GM12864 (cell line): ENCODE data around the gene VGLL1.

Source experiments
- DNase-seq: peaks from one replicate; pipeline ENCODE4 v3.0.0-alpha.2; 2011; ENCODE audit warnings: low read depth
- H3K4me3 ChIP-seq: 2 replicates; pipeline ENCODE4 v1.5.1; 2011; ENCODE audit warnings: mild to moderate bottlenecking, low read depth, low read length, control low read depth
- TF ChIP-seq, protein P1 (sequence below): IDR thresholded peaks from 2 replicates; pipeline ENCODE4 v1.5.1; 2011; ENCODE audit warnings: low read depth, mild to moderate bottlenecking, moderate library complexity, low read length, control low read depth, inconsistent platforms; ENCODE audit errors: missing control alignments

VGLL1 gene

DNA sequence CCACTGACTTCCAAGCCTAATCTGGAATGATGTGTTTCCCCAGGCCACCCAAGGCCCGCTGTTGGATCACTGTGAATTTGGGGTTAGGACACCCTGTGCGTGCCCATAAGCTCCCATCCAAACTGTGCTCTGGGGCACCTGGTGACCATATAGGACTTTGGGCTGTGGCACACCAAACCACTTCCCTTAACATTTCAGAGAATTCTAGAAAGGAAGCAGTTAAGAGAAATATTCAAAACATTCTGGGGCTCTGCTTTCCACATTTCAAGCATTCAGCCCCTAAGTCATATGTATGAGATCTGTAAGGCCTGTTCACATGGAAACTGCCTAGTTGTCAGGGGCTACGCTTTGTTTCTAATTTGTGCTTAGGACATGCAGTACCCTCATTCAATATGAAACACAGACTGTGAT lies 14.4 kb downstream of the VGLL1 start:
- no peak overlapping the region for H3K4me3 ChIP-seq
- DNase-seq = no peak
- TF ChIP-seq, protein P1, sequence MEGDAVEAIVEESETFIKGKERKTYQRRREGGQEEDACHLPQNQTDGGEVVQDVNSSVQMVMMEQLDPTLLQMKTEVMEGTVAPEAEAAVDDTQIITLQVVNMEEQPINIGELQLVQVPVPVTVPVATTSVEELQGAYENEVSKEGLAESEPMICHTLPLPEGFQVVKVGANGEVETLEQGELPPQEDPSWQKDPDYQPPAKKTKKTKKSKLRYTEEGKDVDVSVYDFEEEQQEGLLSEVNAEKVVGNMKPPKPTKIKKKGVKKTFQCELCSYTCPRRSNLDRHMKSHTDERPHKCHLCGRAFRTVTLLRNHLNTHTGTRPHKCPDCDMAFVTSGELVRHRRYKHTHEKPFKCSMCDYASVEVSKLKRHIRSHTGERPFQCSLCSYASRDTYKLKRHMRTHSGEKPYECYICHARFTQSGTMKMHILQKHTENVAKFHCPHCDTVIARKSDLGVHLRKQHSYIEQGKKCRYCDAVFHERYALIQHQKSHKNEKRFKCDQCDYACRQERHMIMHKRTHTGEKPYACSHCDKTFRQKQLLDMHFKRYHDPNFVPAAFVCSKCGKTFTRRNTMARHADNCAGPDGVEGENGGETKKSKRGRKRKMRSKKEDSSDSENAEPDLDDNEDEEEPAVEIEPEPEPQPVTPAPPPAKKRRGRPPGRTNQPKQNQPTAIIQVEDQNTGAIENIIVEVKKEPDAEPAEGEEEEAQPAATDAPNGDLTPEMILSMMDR = no peak

DNA sequence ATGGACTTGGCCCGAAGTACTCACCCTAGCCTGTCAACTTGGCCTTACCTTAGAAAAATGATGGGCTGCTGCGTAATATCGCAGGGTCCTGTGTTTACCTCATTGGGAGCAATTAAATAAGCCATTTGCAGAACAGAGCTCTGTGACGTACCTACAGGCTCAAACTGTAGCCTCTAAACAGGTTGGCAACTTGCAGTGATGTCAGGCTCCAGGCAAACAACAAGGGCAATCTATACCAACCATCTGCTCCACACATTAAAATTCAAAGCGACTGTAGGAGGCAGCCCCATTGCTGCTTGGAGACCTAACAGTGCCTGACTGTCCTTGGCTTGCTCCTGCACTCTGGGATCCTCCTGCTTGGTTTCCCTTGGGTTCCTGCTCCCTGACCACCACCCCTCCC lies 17.2 kb downstream of the VGLL1 start:
- no peak overlapping the region for H3K4me3 ChIP-seq
- TF ChIP-seq, protein P1 = no peak
- DNase-seq = no peak

DNA sequence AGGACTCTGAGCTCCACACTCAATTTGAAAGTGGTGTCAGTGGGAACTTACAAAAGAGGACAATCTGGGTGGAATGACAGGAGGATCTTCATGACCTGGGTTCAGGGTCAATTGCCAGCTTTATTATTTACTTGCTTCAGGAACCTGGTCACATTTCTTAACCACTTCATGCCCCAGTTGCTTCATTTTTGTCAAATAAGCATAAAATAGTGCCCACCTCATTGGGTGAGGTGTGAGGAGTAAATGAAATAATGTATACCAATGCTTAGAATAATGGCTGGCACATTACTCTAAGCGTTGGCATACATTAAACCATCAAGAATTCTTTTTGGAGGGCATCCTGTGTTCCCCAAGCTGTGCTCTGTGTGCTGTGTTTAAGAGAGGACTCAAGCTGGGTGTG lies 19.4 kb downstream of the VGLL1 start:
- TF ChIP-seq, protein P1 = no peak
- no peak for DNase-seq
- no peak overlapping the region for H3K4me3 ChIP-seq

DNA sequence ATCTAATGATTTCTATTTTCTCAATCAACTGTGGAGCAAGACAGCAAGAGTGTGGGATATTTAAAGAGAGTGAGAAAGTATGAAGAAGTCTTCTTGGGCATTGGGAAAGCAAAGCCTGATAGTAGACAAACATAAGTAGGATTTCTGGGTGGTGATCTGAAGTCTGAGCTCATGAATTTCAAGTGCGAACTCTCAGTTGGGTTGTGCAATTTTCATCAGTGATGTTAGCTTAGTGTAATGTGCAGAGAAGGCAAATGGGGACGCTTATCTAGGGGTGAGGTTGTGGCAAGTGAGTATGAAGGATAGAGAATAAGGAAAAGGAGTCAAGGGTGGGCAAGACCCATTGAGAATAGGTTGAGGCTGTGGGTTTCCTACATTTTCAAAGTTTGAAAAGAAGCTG lies 23.7 kb downstream of the VGLL1 start:
- TF ChIP-seq, protein P1 = no peak
- no peak for DNase-seq
- H3K4me3 ChIP-seq = no peak overlapping the region

DNA sequence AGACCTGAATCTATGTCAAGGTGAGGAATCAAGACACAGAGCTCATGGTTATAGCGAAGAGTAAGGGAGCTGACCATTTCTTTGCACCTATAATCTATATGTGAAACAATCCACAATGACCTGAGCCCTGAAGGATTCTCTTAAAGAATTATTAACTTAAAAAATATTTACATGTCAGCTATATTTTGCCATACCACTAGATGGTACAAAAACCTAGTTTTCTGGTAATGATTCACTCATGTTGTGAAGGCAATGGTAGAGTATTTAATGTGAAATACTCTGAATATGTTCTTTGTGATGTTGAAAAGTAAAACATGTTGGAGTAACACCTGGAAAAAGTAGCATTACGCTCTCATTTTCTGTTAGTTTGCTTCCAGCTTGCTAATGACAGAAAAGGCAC lies 40.0 kb downstream of the VGLL1 start:
- H3K4me3 ChIP-seq = no peak overlapping the region
- no peak for DNase-seq

DNA sequence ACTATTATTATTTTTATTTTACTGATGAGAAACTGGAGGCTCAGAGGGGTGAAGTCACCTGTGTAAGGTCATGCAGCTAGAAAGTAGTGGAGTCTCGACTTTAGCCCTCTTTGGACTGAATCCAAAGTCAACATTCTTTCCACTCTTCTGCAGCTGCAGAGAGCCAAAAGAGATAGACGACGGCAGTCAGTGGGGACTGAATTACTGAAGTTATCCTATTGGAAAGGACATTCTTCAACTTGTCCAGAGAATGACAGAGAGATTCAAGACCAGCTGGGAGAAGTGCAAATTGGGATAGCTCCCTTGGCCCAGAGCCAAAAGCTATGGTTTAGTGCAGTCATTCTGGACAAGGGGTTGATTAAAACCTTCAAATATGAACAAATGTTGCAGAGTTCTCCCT lies 42.5 kb downstream of the VGLL1 start:
- TF ChIP-seq, protein P1 = no peak
- H3K4me3 ChIP-seq = no peak overlapping the region
- DNase-seq = no peak

More for the DNA sequence above, 40.0 kb downstream of the VGLL1 start:
- TF ChIP-seq, protein P1 = no peak

DNA sequence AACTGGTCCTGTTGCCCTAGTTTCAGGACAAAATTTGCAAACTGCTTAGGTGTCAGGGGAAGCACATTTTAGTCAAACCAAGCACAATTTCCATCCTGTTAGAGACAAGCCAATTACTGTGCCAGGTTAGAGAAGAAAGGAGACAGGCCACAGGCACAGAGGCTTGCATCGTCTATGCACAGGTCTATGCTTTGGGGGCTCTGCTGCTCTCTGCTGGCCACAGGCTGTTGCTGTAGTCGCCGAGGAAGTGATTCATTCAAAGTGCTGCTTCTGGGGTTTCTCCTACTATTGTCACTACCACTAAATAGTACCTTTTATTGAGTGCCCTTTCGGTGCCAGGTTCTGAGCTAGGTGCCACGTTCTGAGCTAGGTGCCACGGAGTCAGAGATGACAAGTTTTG lies 45.5 kb downstream of the VGLL1 start:
- TF ChIP-seq, protein P1 = peak; percentile 84
- H3K4me3 ChIP-seq = no peak overlapping the region
- DNase-seq = no peak
